Smooth muscle cell (in vitro differentiated cells): Measurements from ENCODE around the gene NOX3. TPM values are rescaled to one million over a fixed set of nuclear protein-coding genes. Genes with fewer than 3 reads are reported as not detected.

Experiments used
- DNase-seq: peaks from one replicate; lab custom pipeline; 2025; ENCODE audit not compliant: unreplicated experiment; lab: John Stamatoyannopoulos, UW
- H2AFZ ChIP-seq: fragments of 200-600 bp; sonication (generic); 2 replicates; pipeline ENCODE4 v1.6.0; 2016; ENCODE audit warnings: antibody characterized with exemption, low read depth, mild to moderate bottlenecking
- H3F3A ChIP-seq: fragments of 200-600 bp; sonication (generic); 2 replicates; pipeline ENCODE4 v1.6.0; 2017; ENCODE audit warnings: antibody characterized with exemption, low read depth
- H3K27ac ChIP-seq: fragments of 200-600 bp; sonication (generic); 2 replicates; pipeline ENCODE4 v1.5.1; 2016; ENCODE audit warnings: low read depth, mild to moderate bottlenecking
- H3K27me3 ChIP-seq: fragments of 200-600 bp; sonication (generic); 2 replicates; pipeline ENCODE4 v1.6.1; 2016; ENCODE audit warnings: low read depth, mild to moderate bottlenecking
- H3K36me3 ChIP-seq: fragments of 200-600 bp; sonication (generic); 2 replicates; pipeline ENCODE4 v1.5.1; 2016; ENCODE audit warnings: low read depth
- H3K4me1 ChIP-seq: fragments of 200-600 bp; sonication (generic); 2 replicates; pipeline ENCODE4 v1.5.1; 2016; ENCODE audit warnings: low read depth
- H3K4me2 ChIP-seq: fragments of 200-600 bp; sonication (generic); 2 replicates; pipeline ENCODE4 v1.6.0; 2016; ENCODE audit warnings: mild to moderate bottlenecking
- H3K4me3 ChIP-seq: fragments of 200-600 bp; sonication (generic); 2 replicates; pipeline ENCODE4 v1.5.1; 2016; ENCODE audit warnings: mild to moderate bottlenecking
- H3K79me2 ChIP-seq: fragments of 200-600 bp; sonication (generic); 2 replicates; pipeline ENCODE4 v1.6.0; 2016; ENCODE audit warnings: low read depth, mild to moderate bottlenecking
- H3K9ac ChIP-seq: fragments of 200-600 bp; sonication (generic); 2 replicates; pipeline ENCODE4 v1.6.0; 2016; ENCODE audit warnings: low read depth
- H3K9me3 ChIP-seq: fragments of 200-600 bp; sonication (generic); replicated peaks from 2 replicates; pipeline ENCODE4 v1.5.1; 2016; ENCODE audit warnings: low read depth
- H4K20me1 ChIP-seq: fragments of 200-600 bp; sonication (generic); 2 replicates; pipeline ENCODE4 v1.6.0; 2016; ENCODE audit warnings: low read depth
- WGBS: methylation state at CpG from one replicate; pipeline ENCODE4 v1.1.7; 2016; ENCODE audit warnings: low lambda C conversion rate; 5-methylcytosine and 5-hydroxymethylcytosine counted together
- polyA plus RNA-seq: library from polyadenylated mRNA; unstranded; fragments of >200 nt; fragmentation: Nextera tagmentation; extraction: Ambion mirVana; gene quantifications from 2 replicates; pipeline ENCODE4 v1.2.1, GENCODE V29; 2016
- total RNA-seq: library from RNA; depleted of rRNA; stranded (reverse); fragments of >200 nt; gene quantifications from 2 replicates; pipeline ENCODE4 v1.2.3, GENCODE V29; 2014
- TF ChIP-seq, protein P1 (sequence below): fragments of 200-600 bp; sonication (generic); IDR thresholded peaks from 2 replicates; pipeline ENCODE4 v1.5.1; 2017; ENCODE audit warnings: borderline replicate concordance, mild to moderate bottlenecking, antibody characterized with exemption; ENCODE audit not compliant: insufficient read depth, poor library complexity, severe bottlenecking

The NOX3 gene
- total and polyA plus RNA-seq, 2 experiments from 2014 or later = not detected

DNA sequence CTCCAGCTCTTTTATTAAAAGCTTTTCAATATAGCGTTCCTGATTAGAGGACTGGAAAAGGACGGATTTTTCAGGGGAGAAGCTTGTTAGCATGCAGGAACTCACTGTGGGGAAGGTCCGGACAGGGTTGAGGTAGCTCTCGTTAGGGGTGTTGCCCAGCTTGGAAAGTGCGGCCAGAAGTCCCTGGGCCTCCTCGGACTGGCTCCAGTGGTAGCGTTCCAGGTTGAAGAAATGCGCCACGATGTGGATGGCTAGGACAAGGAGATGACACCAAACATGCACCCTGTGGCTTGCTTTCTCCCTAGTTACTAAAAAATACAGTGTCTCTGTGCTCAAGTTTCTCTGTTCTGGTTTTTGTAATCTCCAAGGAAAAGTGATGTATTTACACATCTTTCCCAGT is 12.5 kb downstream of the NOX3 start:
- Histone ChIP-seq H2AFZ (no peak overlapping the region), H3K9me3 (no peaks in the 10 kb centered on the region), H3K79me2 (no peaks in the 10 kb centered on the region), H3K4me1 (no peaks in the 10 kb centered on the region), H3K4me2 (no peak overlapping the region), H3K36me3 (no peaks in the 10 kb centered on the region), H3F3A (no peaks in the 10 kb centered on the region), H3K4me3 (no peak overlapping the region), H3K9ac (no peak overlapping the region), H4K20me1 (no peaks in the 10 kb centered on the region), H3K27me3 (no peaks in the 10 kb centered on the region), H3K27ac (no peak overlapping the region)
- 95% methylated on average over 9 of the region's 9 CpGs for WGBS
- DNase-seq = no peak
- TF ChIP-seq, protein P1, sequence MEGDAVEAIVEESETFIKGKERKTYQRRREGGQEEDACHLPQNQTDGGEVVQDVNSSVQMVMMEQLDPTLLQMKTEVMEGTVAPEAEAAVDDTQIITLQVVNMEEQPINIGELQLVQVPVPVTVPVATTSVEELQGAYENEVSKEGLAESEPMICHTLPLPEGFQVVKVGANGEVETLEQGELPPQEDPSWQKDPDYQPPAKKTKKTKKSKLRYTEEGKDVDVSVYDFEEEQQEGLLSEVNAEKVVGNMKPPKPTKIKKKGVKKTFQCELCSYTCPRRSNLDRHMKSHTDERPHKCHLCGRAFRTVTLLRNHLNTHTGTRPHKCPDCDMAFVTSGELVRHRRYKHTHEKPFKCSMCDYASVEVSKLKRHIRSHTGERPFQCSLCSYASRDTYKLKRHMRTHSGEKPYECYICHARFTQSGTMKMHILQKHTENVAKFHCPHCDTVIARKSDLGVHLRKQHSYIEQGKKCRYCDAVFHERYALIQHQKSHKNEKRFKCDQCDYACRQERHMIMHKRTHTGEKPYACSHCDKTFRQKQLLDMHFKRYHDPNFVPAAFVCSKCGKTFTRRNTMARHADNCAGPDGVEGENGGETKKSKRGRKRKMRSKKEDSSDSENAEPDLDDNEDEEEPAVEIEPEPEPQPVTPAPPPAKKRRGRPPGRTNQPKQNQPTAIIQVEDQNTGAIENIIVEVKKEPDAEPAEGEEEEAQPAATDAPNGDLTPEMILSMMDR = no peak

DNA sequence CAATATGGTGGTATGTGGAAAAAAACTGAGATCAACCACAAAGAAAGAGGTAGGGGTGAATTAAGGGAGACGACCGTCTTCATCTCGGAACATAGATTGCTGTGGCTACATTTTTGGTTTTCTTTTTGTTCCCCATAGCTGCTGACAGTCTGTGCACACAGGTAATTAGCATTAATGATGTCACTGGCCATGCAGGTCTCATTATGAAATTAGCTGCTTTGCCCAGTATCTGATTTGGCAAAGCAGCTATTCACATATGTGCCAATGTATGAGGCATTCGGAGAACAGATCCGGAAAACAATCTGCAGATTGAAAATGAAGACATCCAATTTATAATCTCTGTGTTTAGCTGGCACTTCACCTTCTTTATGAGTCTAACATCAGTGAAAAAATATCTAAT is 13.1 kb downstream of the NOX3 start:
- Histone ChIP-seq H3K36me3 (no peaks in the 10 kb centered on the region), H3K27ac (no peak overlapping the region), H3F3A (no peaks in the 10 kb centered on the region), H3K9me3 (no peaks in the 10 kb centered on the region), H3K79me2 (no peaks in the 10 kb centered on the region), H3K4me1 (peaks cover 4% of the 10 kb centered on the region), H3K9ac (no peak overlapping the region), H2AFZ (no peak overlapping the region), H3K4me2 (no peak overlapping the region), H3K4me3 (no peak overlapping the region), H4K20me1 (no peaks in the 10 kb centered on the region), H3K27me3 (no peaks in the 10 kb centered on the region)
- DNase-seq = no peak
- 91% methylated on average over 5 of the region's 5 CpGs for WGBS
- TF ChIP-seq, protein P1 = no peak

- WGBS = 94% methylated on average over 4 of the region's 4 CpGs
- no peak for DNase-seq
- Histone ChIP-seq H3K36me3 (no peaks in the 10 kb centered on the region), H3K9me3 (no peaks in the 10 kb centered on the region), H3K4me3 (no peak overlapping the region), H3K9ac (no peak overlapping the region), H3K4me2 (no peak overlapping the region), H3K27me3 (no peaks in the 10 kb centered on the region), H2AFZ (no peak overlapping the region), H3K27ac (no peak overlapping the region), H3K79me2 (no peaks in the 10 kb centered on the region), H4K20me1 (no peaks in the 10 kb centered on the region), H3F3A (no peaks in the 10 kb centered on the region), H3K4me1 (peaks cover 6% of the 10 kb centered on the region)
- TF ChIP-seq, protein P1 = no peak
Measured at GRCh38 chr6:155441112-155441465, 14.6 kb downstream of the NOX3 start.

GRCh38 chr6:155440398-155441111 is 15.1 kb downstream of the NOX3 start:
- Histone ChIP-seq H3K9ac (no peak overlapping the region), H3K36me3 (no peaks in the 10 kb centered on the region), H3K4me1 (peaks cover 6% of the 10 kb centered on the region), H3F3A (no peaks in the 10 kb centered on the region), H3K9me3 (no peaks in the 10 kb centered on the region), H3K27ac (no peak overlapping the region), H2AFZ (no peak overlapping the region), H4K20me1 (no peaks in the 10 kb centered on the region), H3K4me3 (no peak overlapping the region), H3K27me3 (no peaks in the 10 kb centered on the region), H3K4me2 (no peak overlapping the region), H3K79me2 (no peaks in the 10 kb centered on the region)
- TF ChIP-seq, protein P1 = no peak
- DNase-seq = no peak
- WGBS = 93% methylated on average over 6 of the region's 6 CpGs
